ENCODE data around the gene DMAP1.

Gene DMAP1

GRCh38 chr1:44256762-44257554 is 43.7 kb downstream of the DMAP1 start:
- DNase-seq = no peak

- DNase-seq = no peak
Measured at GRCh38 chr1:44259090-44259489, 45.8 kb downstream of the DMAP1 start.

GRCh38 chr1:44260792-44261170 is 47.5 kb downstream of the DMAP1 start:
- no peak for DNase-seq

DNA sequence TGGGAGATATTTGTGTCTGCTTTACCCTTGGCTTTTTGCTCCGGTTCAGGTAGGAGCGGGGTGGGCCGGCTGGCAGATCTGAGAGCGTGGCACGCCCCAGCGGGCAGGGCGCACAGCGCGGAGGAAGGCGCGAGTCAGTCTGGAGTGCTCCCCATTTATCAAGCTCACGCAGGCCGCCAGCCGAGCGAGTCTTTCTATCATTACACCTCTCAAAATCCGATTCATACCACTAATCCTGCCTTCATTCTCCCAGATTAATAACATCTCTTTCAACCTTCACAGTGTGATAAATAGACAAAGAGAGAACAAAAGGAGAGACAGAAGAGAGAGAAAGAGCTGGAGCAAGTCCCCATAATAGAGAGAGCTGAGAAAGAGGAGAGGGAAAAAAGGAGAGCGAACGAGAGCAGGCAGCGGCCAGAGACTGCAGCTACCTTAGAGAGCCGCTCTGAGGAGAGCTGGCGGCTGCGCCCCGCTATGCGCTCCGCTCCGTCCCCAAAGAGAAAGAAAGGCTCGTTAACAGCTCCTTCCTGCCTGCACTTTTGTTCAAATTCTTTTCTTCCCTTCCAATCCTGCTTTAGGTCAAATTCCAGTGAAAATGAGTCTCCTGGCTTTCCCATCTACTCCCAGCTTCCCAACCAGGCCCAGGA is 48.0 kb downstream of the DMAP1 start:
- no peak for DNase-seq

GRCh38 chr1:44261962-44262361 is 48.7 kb downstream of the DMAP1 start:
- DNase-seq = no peak

DNA sequence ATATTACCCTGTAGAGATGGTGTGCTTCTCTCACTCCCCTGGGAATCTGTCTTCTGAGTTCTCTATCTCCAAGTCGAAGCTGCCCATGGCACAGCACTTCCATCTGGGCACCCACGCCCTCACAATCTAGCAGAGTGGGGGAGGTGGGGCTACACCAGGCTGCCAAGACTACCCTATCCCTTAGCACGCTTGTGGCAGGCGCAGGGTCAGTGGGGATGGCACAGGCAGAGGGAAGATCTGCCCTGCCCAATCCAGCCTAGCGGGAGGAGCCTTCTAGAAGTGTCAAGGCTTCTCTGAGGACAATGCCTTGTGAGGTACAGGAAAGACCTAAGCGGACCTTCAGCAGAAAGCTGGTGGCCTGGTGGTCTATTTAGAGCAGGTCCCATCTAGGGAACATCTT is 49.1 kb downstream of the DMAP1 start:
- no peak for DNase-seq

DNA sequence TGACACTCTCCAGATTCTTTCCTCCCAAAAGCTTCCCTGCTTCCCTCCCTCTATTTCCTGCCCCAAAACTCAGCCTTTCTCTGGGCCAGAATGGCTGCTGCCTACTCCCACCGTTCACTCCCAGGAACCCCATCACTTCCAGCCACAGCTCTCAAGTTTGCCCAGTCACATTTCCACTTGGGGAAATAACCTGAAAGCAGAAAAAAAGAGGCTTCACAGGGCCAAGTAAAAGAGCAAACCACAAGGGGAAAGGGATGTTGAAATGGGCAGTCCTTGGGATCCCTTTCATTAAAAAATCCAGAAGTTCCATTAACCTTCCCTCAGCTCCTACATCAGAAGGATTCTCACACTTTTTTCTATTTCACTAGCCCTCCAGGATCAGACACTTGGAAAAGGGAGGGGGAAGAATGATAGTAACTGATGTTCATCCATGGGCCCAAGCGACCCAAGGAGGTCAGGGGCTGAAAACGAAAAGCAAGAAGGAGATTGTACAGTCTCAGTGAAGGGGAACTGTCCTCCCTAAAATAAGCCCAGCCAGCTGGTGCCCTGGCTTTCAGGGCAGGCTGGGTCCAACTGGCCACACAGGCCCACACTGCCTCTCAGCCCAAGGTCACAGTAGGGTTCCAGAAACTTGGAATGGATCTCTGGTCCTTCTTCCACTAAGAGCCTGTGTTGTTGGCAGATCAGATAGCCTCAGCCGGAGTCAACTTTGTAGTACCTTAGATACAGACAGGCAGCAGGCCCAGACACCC is 49.7 kb downstream of the DMAP1 start:
- no peak for DNase-seq

GRCh38 chr1:44263568-44264450 is 50.5 kb downstream of the DMAP1 start:
- no peak for DNase-seq

GRCh38 chr1:44264451-44264771 is 51.1 kb downstream of the DMAP1 start:
- no peak for DNase-seq

GRCh38 chr1:44265656-44266358 is 52.5 kb downstream of the DMAP1 start:
- DNase-seq = no peak

- DNase-seq = no peak
Measured at GRCh38 chr1:44266400-44267344, 53.4 kb downstream of the DMAP1 start.

GRCh38 chr1:44267438-44267837 is 54.2 kb downstream of the DMAP1 start:
- no peak for DNase-seq

DNA sequence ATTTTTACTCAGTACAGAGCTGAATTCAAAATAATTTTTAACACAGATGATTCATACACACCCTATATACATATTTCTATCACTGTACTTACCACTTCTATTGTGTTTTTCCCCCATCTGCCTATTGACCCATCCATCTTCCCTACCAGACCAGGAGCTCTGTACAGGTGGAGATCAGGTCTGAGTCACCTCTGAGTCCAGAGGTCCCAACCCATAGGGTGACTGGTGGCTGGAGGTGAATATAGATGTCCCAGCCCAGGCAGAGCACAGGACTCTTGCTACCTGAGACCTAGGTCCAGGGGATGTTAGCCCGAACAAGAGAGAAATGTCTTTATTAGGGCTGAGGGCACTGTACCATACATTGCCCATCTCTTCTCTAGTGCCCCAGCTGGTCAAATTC is 54.8 kb downstream of the DMAP1 start:
- DNase-seq = no peak
